Sigmoid colon (tissue), 3 donors: Measurements from ENCODE around the gene PRKG1.
"Not testable (repeated sequence)": the region's sequence is repeated elsewhere in the genome, so short reads cannot be mapped to it uniquely, and the experiment has no call there.

Experiments used
- CTCF ChIP-seq, 4 experiments: fragments of 450-650 bp in 3 of 4; fragments of 200-600 bp in 1 of 4; IDR thresholded peaks; one replicate each; pipeline ENCODE4 v1.5.1; 2016 to 2019; ENCODE audit warnings: antibody characterized with exemption in 4 of 4, mild to moderate bottlenecking in 3 of 4, moderate library complexity in 2 of 4
- POLR2A ChIP-seq, 2 donors: fragments of 450-650 bp; IDR thresholded peaks; one replicate each; pipeline ENCODE4 v1.6.1; 2016; ENCODE audit warnings: antibody characterized with exemption in 2 of 2, mild to moderate bottlenecking in 2 of 2, moderate library complexity in 2 of 2

- not testable (repeated sequence) for TF ChIP-seq POLR2A, CTCF (IDR thresholded peaks at IDR 0.05)
Measured at GRCh38 chr10:51455762-51456161, 381.5 kb downstream of the PRKG1 start.
